Neural progenitor cell (in vitro differentiated cells): Measurements from ENCODE around the gene LPP.

Experiments
- CTCF ChIP-seq: fragments of 200-600 bp; sonication (generic); IDR thresholded peaks from 2 replicates; pipeline ENCODE4 v1.5.1; 2017; ENCODE audit warnings: antibody characterized with exemption, mild to moderate bottlenecking
- EZH2 ChIP-seq: fragments of 200-600 bp; sonication (generic); IDR thresholded peaks from 2 replicates; pipeline ENCODE4 v1.6.1; 2017; ENCODE audit warnings: antibody characterized with exemption, mild to moderate bottlenecking, moderate library complexity

DNA sequence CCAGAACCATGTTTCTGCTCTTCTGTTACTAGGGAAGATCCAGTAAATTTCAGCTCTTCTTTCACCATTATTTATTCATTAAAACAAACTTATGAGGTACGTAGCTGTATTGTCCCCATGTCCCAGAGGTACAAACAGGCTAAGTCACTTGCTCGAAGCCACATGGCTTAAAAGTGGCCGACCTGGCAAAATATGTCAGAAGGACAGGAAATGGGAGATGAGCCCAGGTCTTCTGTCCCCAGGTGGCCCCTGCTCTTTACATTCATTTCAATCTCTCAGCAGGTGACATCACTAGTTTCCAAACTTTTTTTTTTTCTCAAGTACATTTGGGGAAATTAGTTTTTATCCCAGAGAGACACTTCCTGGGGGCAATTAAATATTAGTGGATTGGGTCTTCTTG lies 34.1 kb upstream of the LPP start:
- TF ChIP-seq CTCF (no peak), EZH2 (no peak)
